Measurements from ENCODE around the gene SYMPK.

SYMPK gene

GRCh38 chr19:45785097-45785496 is 77.8 kb downstream of the SYMPK start:
- TF ChIP-seq CTCF (IDR thresholded peaks at IDR 0.05) = no peak

GRCh38 chr19:45784096-45784495 is 78.9 kb downstream of the SYMPK start:
- TF ChIP-seq CTCF (IDR thresholded peaks at IDR 0.05) = no peak

GRCh38 chr19:45782820-45783785 is 79.8 kb downstream of the SYMPK start:
- TF ChIP-seq CTCF (IDR thresholded peaks at IDR 0.05) = no peak

- no peak for TF ChIP-seq CTCF (IDR thresholded peaks at IDR 0.05)
Observed at GRCh38 chr19:45782162-45782691, 80.7 kb downstream of the SYMPK start, which contains the start of gene DMPK. Gene DMPK, minus strand, starts transcription at chr19:45782490. Its CDS starts 138 bp downstream, at chr19:45782352.

- no peak for TF ChIP-seq CTCF (IDR thresholded peaks at IDR 0.05)
Observed at GRCh38 chr19:45781214-45782161, 81.5 kb downstream of the SYMPK start.

GRCh38 chr19:45780448-45781213 is 82.3 kb downstream of the SYMPK start:
- no peak for TF ChIP-seq CTCF (IDR thresholded peaks at IDR 0.05)

- TF ChIP-seq CTCF (IDR thresholded peaks at IDR 0.05) = no peak
Observed at GRCh38 chr19:45780146-45780447, 82.8 kb downstream of the SYMPK start.
